Central memory CD8-positive, alpha-beta T cell (primary cell): ENCODE results near the gene ACBD6.

Source experiments
- ATAC-seq: fragments of 150-1000 bp; cut with Tn5 transposase; replicated peaks from 2 replicates; pipeline ENCODE4 v1.10.0; 2022; ENCODE audit warnings: mild to moderate bottlenecking, moderate FRiP score, moderate number of reproducible peaks; ENCODE audit not compliant: poor library complexity, severe bottlenecking; ENCODE audit errors: extremely low read depth
- DNase-seq, 2 donors: peaks; one replicate each; pipeline ENCODE4 v3.0.0; 2021; ENCODE audit warnings: low spot score in 2 of 2
- H3K27ac Mint-ChIP-seq: one replicate; pipeline ENCODE4 v1.8.0; 2022; ENCODE audit warnings: low read depth, mild to moderate bottlenecking, moderate library complexity, mixed read lengths
- H3K27me3 Mint-ChIP-seq: one replicate; pipeline ENCODE4 v1.8.0; 2022; ENCODE audit warnings: mixed read lengths
- H3K36me3 Mint-ChIP-seq: one replicate; pipeline ENCODE4 v1.8.0; 2022; ENCODE audit warnings: mild to moderate bottlenecking, moderate library complexity, mixed read lengths; ENCODE audit not compliant: insufficient read depth
- H3K4me1 Mint-ChIP-seq: one replicate; pipeline ENCODE4 v1.8.0; 2022; ENCODE audit warnings: mixed read lengths
- H3K4me3 Mint-ChIP-seq: one replicate; pipeline ENCODE4 v1.8.0; 2022; ENCODE audit warnings: mild to moderate bottlenecking, moderate library complexity, mixed read lengths
- H3K9me3 Mint-ChIP-seq: one replicate; pipeline ENCODE4 v1.8.0; 2022; ENCODE audit warnings: mixed read lengths

ACBD6 gene

DNA sequence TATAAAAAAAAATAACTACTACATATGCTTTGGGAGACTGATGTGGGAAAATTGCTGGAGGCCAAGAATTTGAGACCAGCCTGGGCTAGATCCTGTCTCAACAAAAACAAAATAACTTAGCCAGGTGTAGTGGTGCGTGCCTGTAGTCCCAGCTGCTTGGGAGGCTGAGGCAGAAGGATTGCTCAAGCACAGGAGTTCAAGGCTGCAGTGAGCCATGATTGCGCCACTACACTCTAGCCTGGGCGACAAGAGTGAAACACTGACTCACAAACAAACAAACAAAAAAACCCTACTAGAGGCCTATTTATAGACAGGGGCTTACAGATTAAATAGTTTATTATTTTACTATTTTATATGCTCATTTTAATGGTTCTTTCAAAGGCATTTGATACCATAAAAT is 192.3 kb downstream of the ACBD6 start:
- no peak overlapping the region for H3K4me3 Mint-ChIP-seq
- H3K27me3 Mint-ChIP-seq: no peaks in the 10 kb centered on the region
- H3K9me3 Mint-ChIP-seq: peaks cover 9% of the 10 kb centered on the region
- H3K36me3 Mint-ChIP-seq: peaks cover 4% of the 10 kb centered on the region
- H3K27ac Mint-ChIP-seq: no peak overlapping the region
- ATAC-seq (no peak), DNase-seq (no peak)
- no peaks in the 10 kb centered on the region for H3K4me1 Mint-ChIP-seq

DNA sequence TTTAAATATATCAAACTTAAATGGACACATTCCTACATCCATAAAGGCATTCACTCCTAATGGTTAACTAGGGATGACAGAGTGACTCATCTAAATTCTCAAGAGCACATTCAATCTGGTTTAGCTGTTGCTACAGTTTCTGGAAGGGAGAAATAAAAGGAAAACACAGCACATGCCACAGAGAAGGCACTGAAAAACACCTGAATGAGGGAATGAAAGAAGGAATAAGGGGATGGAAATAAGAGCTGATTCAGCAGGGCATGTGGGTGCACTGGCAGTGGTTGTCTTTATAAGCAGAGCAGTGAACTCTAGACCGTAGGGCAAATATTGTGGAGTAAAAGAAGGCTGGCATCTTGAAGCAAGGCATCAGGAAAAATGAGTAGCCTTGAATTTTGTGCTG is 193.0 kb downstream of the ACBD6 start:
- no peak for DNase-seq
- ATAC-seq: no peak
- Mint-ChIP-seq H3K9me3 (peaks cover 9% of the 10 kb centered on the region), H3K4me1 (no peaks in the 10 kb centered on the region), H3K4me3 (no peak overlapping the region), H3K27ac (no peak overlapping the region), H3K27me3 (no peaks in the 10 kb centered on the region), H3K36me3 (peaks cover 4% of the 10 kb centered on the region)

- Mint-ChIP-seq H3K4me3 (no peak overlapping the region), H3K9me3 (no peaks in the 10 kb centered on the region), H3K27ac (no peak overlapping the region), H3K27me3 (no peaks in the 10 kb centered on the region), H3K36me3 (peaks cover 2% of the 10 kb centered on the region), H3K4me1 (peaks cover 6% of the 10 kb centered on the region)
- ATAC-seq: no peak
- no peak for DNase-seq
Measured at GRCh38 chr1:180301135-180301742, 201.1 kb downstream of the ACBD6 start.

DNA sequence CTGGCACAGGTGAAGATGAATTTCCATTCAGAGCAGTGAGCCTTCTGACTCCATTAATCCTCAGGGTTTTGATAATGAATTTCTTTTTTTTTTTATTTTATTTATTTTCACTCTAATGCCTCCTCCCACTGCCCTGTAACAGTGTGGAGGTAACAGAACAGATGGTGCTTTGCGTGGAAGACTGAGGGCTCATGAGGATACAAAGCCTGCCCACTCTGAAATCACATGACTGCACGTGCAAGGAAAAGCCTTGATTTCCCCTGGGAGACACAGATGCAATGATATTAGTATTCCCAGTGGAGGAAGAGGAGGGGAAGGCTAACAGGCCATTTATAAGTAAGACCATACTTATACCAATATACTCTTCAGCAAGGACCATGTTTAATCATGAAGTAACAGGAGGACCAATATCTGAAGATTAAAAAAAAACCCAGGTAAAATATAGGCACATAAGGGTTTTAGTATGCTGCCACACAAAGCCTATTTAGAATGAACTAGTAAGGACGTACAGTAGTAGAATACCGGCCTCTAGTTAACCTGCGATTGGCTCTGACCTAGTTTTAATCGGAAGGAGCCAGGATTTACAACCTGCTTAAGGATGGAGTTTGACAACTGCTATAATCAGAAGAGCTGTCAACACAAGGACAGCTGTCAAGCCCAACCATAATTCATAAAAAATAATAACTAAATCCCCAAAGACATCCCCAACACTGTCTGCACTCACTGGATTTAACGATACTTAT is 202.7 kb downstream of the ACBD6 start:
- Mint-ChIP-seq H3K27me3 (no peaks in the 10 kb centered on the region), H3K36me3 (peaks cover 4% of the 10 kb centered on the region), H3K9me3 (no peaks in the 10 kb centered on the region), H3K4me3 (no peak overlapping the region), H3K27ac (no peak overlapping the region), H3K4me1 (peaks cover 6% of the 10 kb centered on the region)
- ATAC-seq: no peak
- no peak for DNase-seq

DNA sequence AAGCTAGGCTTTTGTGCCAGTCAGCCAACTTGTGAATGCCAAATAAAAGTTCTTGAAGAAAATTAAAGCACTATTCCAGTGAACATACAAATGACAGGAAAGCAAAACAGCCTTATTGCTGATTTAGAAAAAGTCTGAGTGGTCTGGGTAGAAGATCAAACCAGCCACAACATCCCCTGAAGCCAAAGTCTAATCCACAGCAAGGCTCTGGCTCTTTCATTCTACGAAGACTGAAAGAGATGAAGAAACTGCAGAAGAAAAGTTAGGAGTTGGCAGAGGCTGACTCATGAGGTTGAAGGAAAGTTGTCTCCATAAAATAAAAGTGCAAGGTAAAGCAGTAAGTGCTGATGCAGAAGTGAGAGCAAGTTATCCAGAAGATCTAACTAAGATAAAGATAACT is 206.4 kb downstream of the ACBD6 start:
- Mint-ChIP-seq H3K4me3 (no peak overlapping the region), H3K27me3 (no peaks in the 10 kb centered on the region), H3K4me1 (peaks cover 6% of the 10 kb centered on the region), H3K36me3 (peaks cover 6% of the 10 kb centered on the region), H3K9me3 (no peaks in the 10 kb centered on the region), H3K27ac (no peak overlapping the region)
- DNase-seq (no peak), ATAC-seq (no peak)

DNA sequence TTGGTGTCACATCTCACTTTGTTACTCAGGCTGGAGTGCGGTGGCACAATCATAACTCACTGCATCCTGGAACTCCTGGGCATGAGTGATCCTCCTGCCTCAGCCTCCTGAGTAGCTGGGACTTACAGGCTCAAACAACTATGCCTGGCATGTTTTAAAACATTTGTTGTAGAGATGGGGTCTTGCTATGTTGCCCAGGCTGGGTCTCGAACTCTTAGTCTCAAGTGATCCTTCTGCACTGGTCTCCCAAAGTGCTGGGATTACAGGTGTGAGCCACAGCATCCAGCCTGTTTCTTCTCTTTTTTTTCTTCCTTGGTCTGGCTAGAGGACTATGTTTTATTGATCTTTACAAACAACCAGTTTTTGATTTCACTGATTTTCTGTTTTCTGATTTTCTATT is 207.7 kb downstream of the ACBD6 start:
- Mint-ChIP-seq H3K36me3 (peaks cover 6% of the 10 kb centered on the region), H3K4me1 (peaks cover 6% of the 10 kb centered on the region)

DNA sequence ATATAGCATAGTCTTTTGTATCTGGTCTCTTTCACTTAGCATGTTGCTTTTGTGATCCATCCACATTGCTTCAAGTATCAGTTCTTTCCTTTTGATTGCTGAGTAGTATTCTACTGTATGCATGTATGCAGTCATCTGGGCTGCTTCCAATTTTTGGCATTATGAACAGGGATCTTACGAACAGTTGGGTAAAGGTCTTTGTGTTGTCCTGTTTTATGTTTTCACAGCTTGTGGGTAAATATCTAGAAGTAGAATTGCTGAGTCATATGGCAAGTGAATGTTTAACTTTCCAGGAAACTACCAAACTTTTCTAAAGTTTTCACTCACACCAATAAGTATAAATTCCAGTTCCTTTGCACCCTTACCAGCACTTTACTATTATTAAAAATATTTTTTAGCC is 211.4 kb downstream of the ACBD6 start:
- no peak for DNase-seq
- H3K4me3 Mint-ChIP-seq: no peak overlapping the region
- no peaks in the 10 kb centered on the region for H3K9me3 Mint-ChIP-seq
- no peaks in the 10 kb centered on the region for H3K27me3 Mint-ChIP-seq
- peaks cover 6% of the 10 kb centered on the region for H3K36me3 Mint-ChIP-seq
- ATAC-seq: no peak
- no peak overlapping the region for H3K27ac Mint-ChIP-seq
- H3K4me1 Mint-ChIP-seq: peaks cover 10% of the 10 kb centered on the region

More for the DNA sequence above, 207.7 kb downstream of the ACBD6 start:
- Mint-ChIP-seq H3K27ac (no peak overlapping the region), H3K9me3 (no peaks in the 10 kb centered on the region), H3K4me3 (no peak overlapping the region), H3K27me3 (no peaks in the 10 kb centered on the region)
- ATAC-seq: no peak
- DNase-seq: no peak

- no peak for ATAC-seq
- H3K36me3 Mint-ChIP-seq: peaks cover 6% of the 10 kb centered on the region
- H3K9me3 Mint-ChIP-seq: no peaks in the 10 kb centered on the region
Measured at GRCh38 chr1:180290265-180291001, 211.9 kb downstream of the ACBD6 start.

GRCh38 chr1:180288940-180289339 is 213.4 kb downstream of the ACBD6 start:
- DNase-seq: no peak
- no peak overlapping the region for H3K27ac Mint-ChIP-seq
- peaks cover 9% of the 10 kb centered on the region for H3K36me3 Mint-ChIP-seq
- ATAC-seq: no peak
- H3K27me3 Mint-ChIP-seq: no peaks in the 10 kb centered on the region
- no peak overlapping the region for H3K4me3 Mint-ChIP-seq
- H3K4me1 Mint-ChIP-seq: peaks cover 10% of the 10 kb centered on the region
- H3K9me3 Mint-ChIP-seq: no peaks in the 10 kb centered on the region

More at GRCh38 chr1:180290265-180291001, 211.9 kb downstream of the ACBD6 start:
- H3K27ac Mint-ChIP-seq: no peak overlapping the region
- peaks cover 10% of the 10 kb centered on the region for H3K4me1 Mint-ChIP-seq
- no peak overlapping the region for H3K4me3 Mint-ChIP-seq
- no peak for DNase-seq
- H3K27me3 Mint-ChIP-seq: no peaks in the 10 kb centered on the region

- Mint-ChIP-seq H3K27me3 (no peaks in the 10 kb centered on the region), H3K27ac (no peak overlapping the region), H3K36me3 (peaks cover 9% of the 10 kb centered on the region), H3K9me3 (no peaks in the 10 kb centered on the region), H3K4me1 (peaks cover 10% of the 10 kb centered on the region), H3K4me3 (no peak overlapping the region)
- no peak for ATAC-seq
- DNase-seq: no peak
Measured at GRCh38 chr1:180287988-180288705, 214.2 kb downstream of the ACBD6 start.

DNA sequence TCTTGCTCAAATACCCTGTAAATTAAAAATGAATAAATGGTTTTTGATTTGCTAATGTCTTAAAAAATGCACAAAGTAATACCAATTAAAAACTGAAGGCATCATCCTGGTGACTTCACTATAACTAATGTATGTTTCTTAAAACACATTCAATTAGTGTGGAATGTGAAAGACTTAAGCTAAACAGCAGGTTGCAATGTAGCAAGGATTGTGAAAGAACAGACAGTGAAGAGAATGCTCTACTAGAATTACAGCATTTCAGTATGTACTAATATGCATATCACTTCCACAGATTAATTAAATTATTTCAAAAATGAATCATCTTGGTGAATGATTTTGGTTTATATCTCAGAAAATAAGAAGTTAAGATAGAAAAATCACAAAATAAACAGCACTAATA is 216.0 kb downstream of the ACBD6 start:
- Mint-ChIP-seq H3K9me3 (no peaks in the 10 kb centered on the region), H3K27me3 (no peaks in the 10 kb centered on the region), H3K27ac (no peak overlapping the region), H3K36me3 (peaks cover 9% of the 10 kb centered on the region), H3K4me3 (no peak overlapping the region), H3K4me1 (peaks cover 10% of the 10 kb centered on the region)
- DNase-seq (no peak), ATAC-seq (no peak)

DNA sequence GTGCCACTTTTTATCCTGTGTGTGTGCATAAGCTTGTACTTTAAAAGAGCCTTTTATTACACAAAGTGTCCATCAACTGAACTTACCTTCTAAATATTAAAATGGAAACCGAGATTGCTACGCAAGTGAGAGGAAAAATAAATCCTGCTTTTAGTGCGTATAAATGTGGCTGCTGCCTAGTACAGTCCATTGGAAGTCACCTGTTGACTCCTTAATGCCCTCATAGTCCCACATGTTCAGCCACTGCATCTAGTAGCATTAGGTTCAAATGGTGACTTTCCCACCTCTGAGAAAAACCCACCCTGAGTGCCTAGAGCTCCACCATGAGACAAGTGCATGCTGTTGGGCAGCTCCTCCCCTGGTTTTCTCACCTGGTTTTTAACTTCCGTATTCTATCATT is 219.3 kb downstream of the ACBD6 start:
- Mint-ChIP-seq H3K9me3 (no peaks in the 10 kb centered on the region), H3K36me3 (peaks cover 13% of the 10 kb centered on the region), H3K27me3 (no peaks in the 10 kb centered on the region), H3K4me3 (no peak overlapping the region), H3K27ac (no peak overlapping the region), H3K4me1 (no peaks in the 10 kb centered on the region)
- ATAC-seq (no peak), DNase-seq (no peak)
